Spleen (tissue), 7 donors: ENCODE results near the gene TSPAN9.

ENCODE experiments used
- CTCF ChIP-seq, 11 experiments: fragments of 200-600 bp in 7 of 11; fragments of 450-650 bp in 4 of 11; sonication (generic) in 4 of 11; IDR thresholded peaks in 8 of 11; conservative IDR thresholded peaks in 3 of 11; 1 replicate in 7 of 11; 2 replicates in 4 of 11; pipeline versions ENCODE4 v1.4.0 to v1.8.0; 2016 to 2021; ENCODE audit warnings: antibody characterized with exemption in 11 of 11, inconsistent platforms in 4 of 11, mild to moderate bottlenecking in 1 of 11
- POLR2A ChIP-seq, 3 donors: fragments of 450-650 bp; IDR thresholded peaks; one replicate each; pipeline ENCODE4 v1.5.1; 2017; ENCODE audit warnings: antibody characterized with exemption in 3 of 3, mild to moderate bottlenecking in 1 of 3
- POLR2AphosphoS5 ChIP-seq, 3 donors: sonication (generic); formaldehyde crosslinking; IDR thresholded peaks; one replicate each; pipeline ENCODE4 v1.5.1; 2017; ENCODE audit warnings: antibody characterized with exemption in 3 of 3
- donor health status: DM: no; HTN: no; CAD: no; lungs with moderate emphysema.
- donor health status: DM: no; HTN: no; CAD: no.
- donor health status: DM: no; HTN: no; CAD: no.

- TF ChIP-seq POLR2AphosphoS5 (IDR thresholded peaks at IDR 0.05) (no peak), CTCF (IDR thresholded peaks at IDR 0.05 in 8 of 11, conservative IDR thresholded peaks at IDR 0.05 in 3 of 11) (no peak), POLR2A (IDR thresholded peaks at IDR 0.05) (no peak)
Measured at GRCh38 chr12:3084742-3085141, 7.6 kb downstream of the TSPAN9 start.
